ENCODE measurements around the gene STARD13. TPM values are rescaled to one million over a fixed set of nuclear protein-coding genes. Genes with fewer than 3 reads are reported as not detected.

STARD13 gene
- total and polyA plus RNA-seq, 9 donors: 7.2 to 31.5 (median 14.0) TPM

GRCh38 chr13:33066329-33066728 lies 219.2 kb downstream of the STARD13 start:
- Histone ChIP-seq H3K36me3 (no peaks in the 10 kb centered on the region), H3K4me3 (no peak overlapping the region), H3K27me3 (no peaks in the 10 kb centered on the region), H3K27ac (no peak overlapping the region), H3K9me3 (no peaks in the 10 kb centered on the region), H3K4me1 (ENCODE audit: insufficient read depth) (no peaks in the 10 kb centered on the region)
- 97 to 98% (median 97%) methylated on average over 18 of the region's 18 CpGs for WGBS, 3 donors
- DNase-seq: no peak
- intact Hi-C loops (cut with DNase I): no loop called here
- TF ChIP-seq POLR2A (IDR thresholded peaks at IDR 0.05): no peak
- TF ChIP-seq EP300 (IDR thresholded peaks at IDR 0.05): no peak
- no peak for TF ChIP-seq CTCF (IDR thresholded peaks at IDR 0.05)

- no peak overlapping the region for H3K27ac ChIP-seq
- intact Hi-C loops (cut with DNase I): no loop called here
- no peak for TF ChIP-seq POLR2A (IDR thresholded peaks at IDR 0.05)
- no peak for TF ChIP-seq CTCF (IDR thresholded peaks at IDR 0.05)
- TF ChIP-seq EP300 (IDR thresholded peaks at IDR 0.05): no peak
- no peak overlapping the region for H3K4me3 ChIP-seq
- WGBS, 3 donors: 92 to 97% (median 96%) methylated on average over 15 of the region's 15 CpGs
- H3K4me1 ChIP-seq (ENCODE audit: insufficient read depth): no peaks in the 10 kb centered on the region
- H3K9me3 ChIP-seq: no peaks in the 10 kb centered on the region
- no peaks in the 10 kb centered on the region for H3K36me3 ChIP-seq
- no peak for DNase-seq
- no peaks in the 10 kb centered on the region for H3K27me3 ChIP-seq
Measured at GRCh38 chr13:33060815-33061214, 224.7 kb downstream of the STARD13 start.

GRCh38 chr13:33058776-33059327 lies 226.7 kb downstream of the STARD13 start:
- intact Hi-C loops (cut with DNase I): no loop called here
- DNase-seq: no peak
- H3K9me3 ChIP-seq: no peaks in the 10 kb centered on the region
- H3K27ac ChIP-seq: no peak overlapping the region
- 30 to 54% (median 49%) methylated on average over 3 of the region's 3 CpGs for WGBS, 3 donors
- no peaks in the 10 kb centered on the region for H3K36me3 ChIP-seq
- H3K4me1 ChIP-seq (ENCODE audit: insufficient read depth): no peaks in the 10 kb centered on the region
- TF ChIP-seq POLR2A (IDR thresholded peaks at IDR 0.05): no peak
- TF ChIP-seq EP300 (IDR thresholded peaks at IDR 0.05): no peak
- no peak for TF ChIP-seq CTCF (IDR thresholded peaks at IDR 0.05)
- no peak overlapping the region for H3K4me3 ChIP-seq
- no peaks in the 10 kb centered on the region for H3K27me3 ChIP-seq

- no peak for DNase-seq
- H3K27ac ChIP-seq: no peak overlapping the region
- TF ChIP-seq POLR2A (IDR thresholded peaks at IDR 0.05): no peak
- H3K4me3 ChIP-seq: no peak overlapping the region
- intact Hi-C loops (cut with DNase I): no loop called here
- no peaks in the 10 kb centered on the region for H3K4me1 ChIP-seq (ENCODE audit: insufficient read depth)
- no peaks in the 10 kb centered on the region for H3K9me3 ChIP-seq
- no peaks in the 10 kb centered on the region for H3K27me3 ChIP-seq
- H3K36me3 ChIP-seq: no peaks in the 10 kb centered on the region
- 59 to 67% (median 64%) methylated on average over 9 of the region's 9 CpGs for WGBS, 3 donors
Measured at GRCh38 chr13:33057019-33057780, 228.4 kb downstream of the STARD13 start.

GRCh38 chr13:33053397-33054066 lies 232.0 kb downstream of the STARD13 start:
- H3K4me1 ChIP-seq (ENCODE audit: insufficient read depth): no peaks in the 10 kb centered on the region
- intact Hi-C loops (cut with DNase I): no loop called here
- no peak overlapping the region for H3K27ac ChIP-seq
- TF ChIP-seq EP300 (IDR thresholded peaks at IDR 0.05) (no peak), CTCF (IDR thresholded peaks at IDR 0.05) (no peak), POLR2A (IDR thresholded peaks at IDR 0.05) (no peak)
- no peaks in the 10 kb centered on the region for H3K36me3 ChIP-seq
- H3K27me3 ChIP-seq: no peaks in the 10 kb centered on the region
- DNase-seq: no peak
- H3K4me3 ChIP-seq: no peak overlapping the region
- WGBS, 3 donors: 70 to 86% (median 80%) methylated on average over 7 of the region's 7 CpGs
- H3K9me3 ChIP-seq: no peaks in the 10 kb centered on the region
